GM12801 (cell line): ENCODE results near the gene ACSL6.

Experiments used
- TF ChIP-seq, protein P1 (sequence below): IDR thresholded peaks from one replicate; pipeline ENCODE4 v1.5.1; 2011; ENCODE audit warnings: control low read depth; ENCODE audit not compliant: insufficient read length; ENCODE audit errors: extremely low read depth

ACSL6 gene

DNA sequence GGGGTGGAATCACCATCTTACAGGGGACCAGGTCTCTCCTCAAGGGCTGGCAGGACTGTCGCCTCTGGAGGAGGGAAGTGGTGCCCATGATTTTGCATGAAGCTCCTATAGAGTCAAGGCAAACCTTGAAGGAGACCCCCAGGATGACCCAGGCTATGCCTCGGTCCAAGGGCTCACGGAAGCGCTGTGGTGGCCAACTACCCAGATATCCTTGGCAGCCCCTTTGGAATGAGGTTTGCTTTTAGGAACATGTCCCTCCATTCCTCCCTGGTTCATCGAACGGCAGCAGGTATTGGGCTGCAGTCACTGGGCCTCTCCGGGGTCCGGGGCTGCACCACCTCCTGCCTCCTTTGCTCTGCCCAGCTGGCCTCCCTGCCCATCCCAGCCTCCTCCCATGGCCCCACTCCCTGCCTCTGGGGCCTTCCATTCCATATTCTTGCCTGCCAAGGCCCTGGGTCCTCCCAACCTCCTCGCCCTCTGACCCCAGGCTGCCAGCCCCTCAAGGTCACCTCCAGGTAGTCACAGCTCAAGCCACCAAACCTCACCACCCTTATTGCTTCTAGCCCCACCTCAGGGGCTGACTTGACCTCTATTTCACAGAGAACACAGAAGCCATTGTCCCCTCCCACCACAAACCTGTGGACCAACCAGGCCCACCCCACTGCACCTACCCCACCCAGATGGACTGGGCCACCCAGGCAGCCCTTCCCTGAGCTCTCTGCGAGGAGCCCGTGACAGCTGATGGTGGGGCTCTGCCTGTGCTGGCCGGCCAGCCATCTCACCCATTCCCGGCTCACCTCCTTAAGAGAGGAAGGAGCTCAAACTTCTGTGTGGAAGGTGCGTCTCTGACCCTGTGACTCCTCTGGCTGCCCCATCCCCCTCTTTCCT, 45.4 kb upstream of the ACSL6 start:
- TF ChIP-seq, protein P1, sequence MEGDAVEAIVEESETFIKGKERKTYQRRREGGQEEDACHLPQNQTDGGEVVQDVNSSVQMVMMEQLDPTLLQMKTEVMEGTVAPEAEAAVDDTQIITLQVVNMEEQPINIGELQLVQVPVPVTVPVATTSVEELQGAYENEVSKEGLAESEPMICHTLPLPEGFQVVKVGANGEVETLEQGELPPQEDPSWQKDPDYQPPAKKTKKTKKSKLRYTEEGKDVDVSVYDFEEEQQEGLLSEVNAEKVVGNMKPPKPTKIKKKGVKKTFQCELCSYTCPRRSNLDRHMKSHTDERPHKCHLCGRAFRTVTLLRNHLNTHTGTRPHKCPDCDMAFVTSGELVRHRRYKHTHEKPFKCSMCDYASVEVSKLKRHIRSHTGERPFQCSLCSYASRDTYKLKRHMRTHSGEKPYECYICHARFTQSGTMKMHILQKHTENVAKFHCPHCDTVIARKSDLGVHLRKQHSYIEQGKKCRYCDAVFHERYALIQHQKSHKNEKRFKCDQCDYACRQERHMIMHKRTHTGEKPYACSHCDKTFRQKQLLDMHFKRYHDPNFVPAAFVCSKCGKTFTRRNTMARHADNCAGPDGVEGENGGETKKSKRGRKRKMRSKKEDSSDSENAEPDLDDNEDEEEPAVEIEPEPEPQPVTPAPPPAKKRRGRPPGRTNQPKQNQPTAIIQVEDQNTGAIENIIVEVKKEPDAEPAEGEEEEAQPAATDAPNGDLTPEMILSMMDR: no peak

DNA sequence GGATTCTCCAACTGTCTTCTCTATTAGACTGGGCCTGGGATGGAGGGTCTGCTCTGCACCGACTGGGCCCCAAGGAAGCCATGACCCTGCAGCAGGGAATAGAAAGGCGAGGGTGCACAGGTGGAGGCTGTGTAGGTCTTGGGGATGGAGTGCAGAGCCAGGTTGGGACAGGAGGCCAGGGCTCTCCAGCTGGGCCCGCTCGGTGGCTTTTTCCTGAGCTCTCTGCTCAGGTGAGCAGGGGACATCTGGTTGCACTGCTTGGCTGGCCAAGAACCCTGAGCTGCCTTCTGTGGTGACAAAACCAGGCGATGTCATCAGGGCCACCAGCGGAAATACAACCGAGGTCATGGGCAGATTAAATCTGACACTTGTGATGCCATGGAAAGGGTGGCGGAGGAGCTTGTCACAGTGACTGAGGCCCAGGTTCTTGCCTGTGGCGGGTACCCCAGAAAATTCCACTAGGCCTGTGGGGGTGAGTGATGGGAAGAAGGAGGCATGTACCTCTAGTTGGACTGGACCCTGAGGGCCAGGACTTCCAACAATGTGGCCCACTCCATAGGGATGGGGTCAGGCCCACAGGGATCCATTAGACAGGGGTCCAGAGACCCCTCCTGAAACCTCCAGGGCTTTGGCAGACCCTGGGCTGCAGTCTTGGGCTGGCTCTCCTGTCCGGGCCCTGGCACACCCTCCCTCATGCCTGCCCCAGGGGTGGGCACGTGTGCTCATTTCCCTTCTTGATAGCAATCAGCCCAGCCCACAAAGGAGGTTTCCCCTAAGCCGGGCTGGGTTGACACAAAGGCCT, 44.6 kb upstream of the ACSL6 start:
- TF ChIP-seq, protein P1: no peak

DNA sequence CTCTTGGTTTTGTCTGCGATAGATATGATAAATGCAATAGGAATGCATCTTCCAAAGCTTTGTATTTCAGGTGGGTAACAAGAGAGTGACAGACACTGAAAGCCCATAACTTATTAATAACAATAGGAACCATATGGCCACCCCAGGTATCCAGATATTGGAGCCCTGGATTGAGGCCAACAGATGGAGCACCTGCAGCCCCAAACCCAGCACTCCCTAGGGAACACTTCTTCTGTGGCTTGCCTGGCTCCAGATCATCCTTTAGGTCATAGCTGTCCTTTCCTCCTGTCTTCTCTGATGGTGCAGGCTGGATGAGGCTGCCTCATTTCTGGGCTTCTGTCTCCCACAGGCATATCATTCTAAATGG, 44.0 kb upstream of the ACSL6 start:
- TF ChIP-seq, protein P1: no peak

DNA sequence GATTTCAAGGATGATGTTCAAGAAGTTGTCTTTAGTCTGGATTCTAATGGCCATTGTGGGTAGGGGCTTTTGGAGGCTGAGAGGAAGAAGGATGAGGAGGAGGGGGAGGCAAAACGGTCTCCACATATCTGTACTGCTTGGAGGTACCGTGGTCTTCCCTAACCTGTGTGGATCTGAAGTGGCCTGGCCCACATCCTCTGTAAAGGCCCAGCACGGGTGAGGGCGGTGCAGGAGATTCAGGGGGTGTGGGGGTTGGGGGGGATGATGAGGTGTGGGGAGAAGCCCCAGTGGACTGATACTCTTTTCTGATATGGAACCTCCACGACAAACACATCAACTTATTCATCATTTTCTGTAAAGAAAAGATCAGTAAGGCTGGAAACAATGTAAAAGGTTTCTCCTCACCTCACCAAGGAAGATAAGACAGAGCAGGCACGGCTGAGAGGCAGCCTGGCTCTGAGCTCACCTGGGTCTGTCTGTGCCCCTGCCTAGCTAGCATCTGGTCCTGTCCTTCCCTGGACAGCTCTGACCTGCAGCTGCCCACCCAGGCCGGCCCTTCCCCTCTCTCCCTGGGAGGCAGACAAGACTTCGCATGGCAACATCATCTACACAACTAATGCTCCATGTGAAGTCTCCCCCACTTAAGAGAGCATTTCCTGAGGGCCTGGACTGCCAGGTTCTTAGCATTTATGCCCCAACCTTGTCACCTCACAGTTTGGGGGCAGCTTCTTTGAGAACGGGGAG, 43.4 kb upstream of the ACSL6 start:
- TF ChIP-seq, protein P1: no peak

DNA sequence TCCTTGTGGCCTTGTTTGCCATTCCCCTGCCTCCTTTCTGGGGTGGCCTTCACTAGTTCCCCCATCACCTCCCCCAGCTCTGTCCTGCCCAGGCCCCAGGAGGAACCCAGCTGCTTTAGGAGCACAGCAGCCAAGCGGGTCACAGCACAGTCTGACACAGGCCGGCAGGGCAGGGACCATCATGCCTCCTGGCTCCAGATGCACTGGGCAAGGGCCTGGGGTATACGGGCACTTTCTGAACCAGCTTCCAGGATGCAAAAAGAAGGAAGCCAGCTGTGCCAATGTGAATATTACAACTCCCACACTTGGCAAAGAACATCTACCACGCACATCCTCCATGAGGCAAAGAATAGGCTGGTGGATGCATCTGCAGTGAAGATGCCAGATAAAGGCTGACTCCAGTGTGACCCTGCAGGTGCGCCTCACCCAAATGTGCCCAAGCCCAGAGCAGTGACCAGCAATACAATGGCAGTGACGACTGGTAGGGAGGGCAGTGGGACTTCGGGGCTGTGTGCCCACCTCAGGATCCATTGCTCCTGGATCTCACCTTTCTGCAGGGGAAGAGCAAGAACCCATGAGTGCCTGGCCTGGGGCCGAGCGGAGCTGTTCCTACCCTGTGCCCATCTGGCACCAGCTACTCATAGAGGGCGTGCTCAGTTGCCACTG, 42.7 kb upstream of the ACSL6 start:
- TF ChIP-seq, protein P1: no peak

DNA sequence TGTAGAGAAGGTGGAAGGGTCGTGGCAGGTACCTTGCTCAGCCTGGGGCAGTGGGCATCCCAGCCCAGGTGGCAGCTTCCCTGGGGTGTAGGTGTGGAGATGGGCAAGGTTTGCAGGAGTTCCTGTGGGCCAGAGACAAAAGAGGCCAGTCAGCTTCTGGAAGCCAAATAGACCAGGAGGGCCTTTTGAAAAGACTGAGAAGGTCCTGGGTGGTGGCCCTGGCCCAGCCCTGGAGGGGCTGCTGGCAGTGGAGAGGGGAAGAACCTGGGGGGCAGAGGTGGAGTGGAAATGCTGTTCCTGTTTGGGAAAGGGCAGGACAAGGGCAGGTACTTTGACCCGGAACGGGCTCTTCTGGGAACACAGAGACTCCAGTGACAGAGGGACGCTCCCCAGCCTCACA, 42.0 kb upstream of the ACSL6 start:
- TF ChIP-seq, protein P1: no peak

DNA sequence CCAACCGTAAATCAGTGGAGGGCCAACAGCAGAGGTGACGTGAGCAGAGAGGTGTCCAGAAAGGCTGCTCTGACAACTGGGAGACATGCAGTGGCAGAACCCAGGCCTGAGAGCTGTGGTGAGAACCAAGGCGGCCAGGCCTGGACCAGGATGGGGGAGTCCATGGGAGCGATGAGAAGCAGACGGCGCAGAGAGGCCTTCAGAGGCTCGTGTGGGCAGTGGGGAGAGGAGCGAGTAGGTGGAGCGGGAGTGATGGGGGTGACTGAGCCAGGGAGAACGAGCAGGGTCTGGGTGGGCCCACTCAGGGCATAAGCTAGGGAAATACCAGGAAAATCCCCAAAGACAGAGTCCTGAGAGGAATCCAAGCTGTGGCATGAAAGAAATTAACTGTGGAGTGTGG, 41.1 kb upstream of the ACSL6 start:
- TF ChIP-seq, protein P1: no peak
